Thoracic aorta (tissue), 2 donors: ENCODE results near the gene ARID1B. TPM values are rescaled to one million over a fixed set of nuclear protein-coding genes. Genes with fewer than 3 reads are reported as not detected.

ENCODE experiments used
- ATAC-seq: fragments of 150-250 bp; one replicate; pipeline ENCODE4 v1.8.0; 2017; ENCODE audit warnings: low read depth; ENCODE audit not compliant: insufficient number of reproducible peaks, low FRiP score
- DNase-seq: peaks from one replicate; pipeline ENCODE4 v3.0.0-alpha.2; 2020; ENCODE audit warnings: low spot score
- H3K27ac ChIP-seq, 2 donors: fragments of 200-600 bp; sonication (generic); 1 replicate in 1 of 2; 2 replicates in 1 of 2; pipeline ENCODE4 v1.5.1; 2016; ENCODE audit warnings: mild to moderate bottlenecking in 2 of 2, moderate library complexity in 2 of 2
- H3K27me3 ChIP-seq: fragments of 200-600 bp; sonication (generic); replicated peaks from 2 replicates; pipeline ENCODE4 v1.6.0; 2016; ENCODE audit warnings: mild to moderate bottlenecking; ENCODE audit not compliant: insufficient read depth
- H3K36me3 ChIP-seq: fragments of 200-600 bp; sonication (generic); one replicate; pipeline ENCODE4 v1.5.1; 2016
- H3K4me1 ChIP-seq, 2 donors: fragments of 200-600 bp; sonication (generic); 1 replicate in 1 of 2; 2 replicates in 1 of 2; pipeline versions ENCODE4 v1.5.1 to v1.6.0; 2016; ENCODE audit warnings: low read depth in 2 of 2, mild to moderate bottlenecking in 1 of 2; ENCODE audit not compliant: control insufficient read depth in 1 of 2
- H3K4me3 ChIP-seq: fragments of 200-600 bp; sonication (generic); 2 replicates; pipeline ENCODE4 v1.5.1; 2016; ENCODE audit warnings: mild to moderate bottlenecking
- H3K9me3 ChIP-seq: fragments of 200-600 bp; sonication (generic); 2 replicates; pipeline ENCODE4 v1.5.1; 2016
- CTCF ChIP-seq: fragments of 200-600 bp; sonication (generic); IDR thresholded peaks from one replicate; pipeline ENCODE4 v1.5.1; 2019; ENCODE audit warnings: antibody characterized with exemption
- total RNA-seq, 2 donors: library from RNA; depleted of rRNA; stranded (reverse); fragments of >200 nt; gene quantifications; one replicate each; pipeline versions ENCODE4 v1.1.0 to v1.2.3, GENCODE V29; 2016

ARID1B gene
- total RNA-seq, 2 donors from 2014 or later: 120 to 158 TPM

GRCh38 chr6:157005940-157006339, 228.8 kb downstream of the ARID1B start:
- DNase-seq (no peak), ATAC-seq (no peak)
- TF ChIP-seq CTCF: no peak
- Histone ChIP-seq H3K36me3 (peaks cover 1% of the 10 kb centered on the region), H3K9me3 (no peaks in the 10 kb centered on the region), H3K4me3 (no peak overlapping the region), H3K27ac (no peak overlapping the region), H3K27me3 (no peaks in the 10 kb centered on the region), H3K4me1 (no peaks in the 10 kb centered on the region)

GRCh38 chr6:157008568-157008967, 231.4 kb downstream of the ARID1B start:
- Histone ChIP-seq H3K27ac (no peak overlapping the region), H3K4me3 (no peak overlapping the region), H3K27me3 (no peaks in the 10 kb centered on the region), H3K4me1 (no peaks in the 10 kb centered on the region), H3K9me3 (no peaks in the 10 kb centered on the region), H3K36me3 (no peaks in the 10 kb centered on the region)
- no peak for DNase-seq
- no peak for ATAC-seq
- no peak for TF ChIP-seq CTCF

- H3K36me3 ChIP-seq: no peaks in the 10 kb centered on the region
- no peaks in the 10 kb centered on the region for H3K4me1 ChIP-seq
- H3K4me3 ChIP-seq: no peak overlapping the region
- DNase-seq: no peak
- no peak for ATAC-seq
- H3K27me3 ChIP-seq: no peaks in the 10 kb centered on the region
- H3K9me3 ChIP-seq: no peaks in the 10 kb centered on the region
- H3K27ac ChIP-seq: no peak overlapping the region
- TF ChIP-seq CTCF: no peak
Observed at GRCh38 chr6:157012355-157012754, 235.2 kb downstream of the ARID1B start.

DNA sequence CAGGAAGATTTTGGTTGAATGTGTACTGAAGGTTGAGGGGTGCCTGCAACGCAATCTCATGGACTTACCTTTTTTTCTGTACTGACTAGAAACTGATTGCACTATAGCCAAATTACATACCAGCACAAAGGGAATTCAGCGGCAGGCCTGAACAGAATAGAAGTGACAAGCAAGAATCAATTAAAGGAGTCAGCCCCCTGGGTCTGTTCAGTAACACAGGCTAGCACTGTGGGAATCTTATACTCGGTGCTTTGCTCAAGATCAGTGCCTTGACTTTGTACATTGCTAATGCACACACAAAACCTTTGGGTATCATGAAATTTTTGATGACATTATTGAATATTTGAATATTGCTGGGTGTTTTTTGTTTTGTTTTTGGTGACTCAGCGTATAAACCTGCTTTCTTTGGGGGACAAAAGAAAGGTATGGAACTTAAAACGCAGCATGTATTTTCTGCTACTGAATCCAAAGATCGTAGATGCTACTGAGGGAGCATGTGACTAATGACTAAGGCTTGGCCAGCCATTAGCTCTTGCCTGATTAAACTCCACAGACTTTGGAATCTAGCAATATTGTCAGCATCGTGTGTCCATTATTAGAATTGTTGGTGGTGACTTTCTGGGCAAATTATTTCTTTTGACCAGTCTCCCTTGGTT, 236.6 kb downstream of the ARID1B start:
- ATAC-seq: no peak
- no peak overlapping the region for H3K27ac ChIP-seq
- no peak overlapping the region for H3K4me3 ChIP-seq
- TF ChIP-seq CTCF: no peak
- H3K36me3 ChIP-seq: no peaks in the 10 kb centered on the region
- no peaks in the 10 kb centered on the region for H3K9me3 ChIP-seq
- DNase-seq: no peak
- no peaks in the 10 kb centered on the region for H3K27me3 ChIP-seq
- H3K4me1 ChIP-seq: no peaks in the 10 kb centered on the region

- Histone ChIP-seq H3K4me3 (no peak overlapping the region), H3K27ac (no peak overlapping the region), H3K4me1 (peaks cover 3 to 6% of the 10 kb centered on the region in 2 donors), H3K36me3 (no peaks in the 10 kb centered on the region), H3K27me3 (no peaks in the 10 kb centered on the region), H3K9me3 (no peaks in the 10 kb centered on the region)
- ATAC-seq: no peak
- no peak for TF ChIP-seq CTCF
- no peak for DNase-seq
Observed at GRCh38 chr6:157014871-157015270, 237.7 kb downstream of the ARID1B start.
